KOPT-K1 (cell line): Measurements from ENCODE around the gene MAML1.
A peak's percentile ranks its signal among the peaks of the same experiment; 100 is the strongest.
"Not testable (repeated sequence)": the region's sequence is repeated elsewhere in the genome, so short reads cannot be mapped to it uniquely, and the experiment has no call there.

Experiments used
- H3K27ac ChIP-seq: fragments of 200-600 bp; sonication (generic); 2 replicates; pipeline ENCODE4 v1.5.1; 2016; ENCODE audit warnings: antibody characterized with exemption, mild to moderate bottlenecking, low read depth, low read length; ENCODE audit not compliant: poor library complexity, severe bottlenecking
- H3K36me3 ChIP-seq: fragments of 200-600 bp; sonication (generic); 2 replicates; pipeline ENCODE4 v1.5.1; 2017; ENCODE audit warnings: antibody characterized with exemption, mild to moderate bottlenecking, low read length, moderate library complexity; ENCODE audit not compliant: insufficient read depth
- H3K9me3 ChIP-seq: fragments of 200-600 bp; sonication (generic); 2 replicates; pipeline ENCODE4 v1.5.1; 2017; ENCODE audit warnings: antibody characterized with exemption, low read length, mild to moderate bottlenecking; ENCODE audit not compliant: insufficient read depth, poor library complexity, severe bottlenecking

The MAML1 gene

DNA sequence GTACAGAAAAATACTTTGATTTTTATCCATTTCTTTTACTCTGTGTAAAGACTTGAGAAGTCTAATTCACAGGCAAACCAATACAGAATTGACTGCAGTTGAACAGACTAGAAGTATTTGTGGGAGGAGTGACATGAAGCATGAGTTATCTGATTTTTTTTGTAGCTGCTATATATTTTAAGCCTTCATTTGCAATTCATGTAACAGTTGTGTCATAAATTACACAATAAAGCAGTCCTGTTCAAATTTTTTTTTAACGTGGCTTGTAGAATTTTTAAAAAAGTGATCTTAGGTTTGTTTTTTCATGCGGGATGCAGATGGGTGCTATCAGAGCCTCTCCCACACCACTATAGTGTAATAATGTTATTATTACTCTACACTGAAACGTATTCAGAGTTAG lies 2.9 kb upstream of the MAML1 start:
- Histone ChIP-seq H3K36me3 (peaks cover 65% of the 10 kb centered on the region), H3K27ac (no peak overlapping the region), H3K9me3 (no peaks in the 10 kb centered on the region)

- Histone ChIP-seq H3K9me3 (no peaks in the 10 kb centered on the region), H3K36me3 (peaks cover 59% of the 10 kb centered on the region), H3K27ac (no peak overlapping the region)
These were observed 2.3 kb upstream of the MAML1 start for GRCh38 chr5:179730356-179730755.

GRCh38 chr5:179730852-179731251 lies 1.8 kb upstream of the MAML1 start:
- Histone ChIP-seq H3K9me3 (no peaks in the 10 kb centered on the region), H3K36me3 (peaks cover 56% of the 10 kb centered on the region), H3K27ac (no peak overlapping the region)

DNA sequence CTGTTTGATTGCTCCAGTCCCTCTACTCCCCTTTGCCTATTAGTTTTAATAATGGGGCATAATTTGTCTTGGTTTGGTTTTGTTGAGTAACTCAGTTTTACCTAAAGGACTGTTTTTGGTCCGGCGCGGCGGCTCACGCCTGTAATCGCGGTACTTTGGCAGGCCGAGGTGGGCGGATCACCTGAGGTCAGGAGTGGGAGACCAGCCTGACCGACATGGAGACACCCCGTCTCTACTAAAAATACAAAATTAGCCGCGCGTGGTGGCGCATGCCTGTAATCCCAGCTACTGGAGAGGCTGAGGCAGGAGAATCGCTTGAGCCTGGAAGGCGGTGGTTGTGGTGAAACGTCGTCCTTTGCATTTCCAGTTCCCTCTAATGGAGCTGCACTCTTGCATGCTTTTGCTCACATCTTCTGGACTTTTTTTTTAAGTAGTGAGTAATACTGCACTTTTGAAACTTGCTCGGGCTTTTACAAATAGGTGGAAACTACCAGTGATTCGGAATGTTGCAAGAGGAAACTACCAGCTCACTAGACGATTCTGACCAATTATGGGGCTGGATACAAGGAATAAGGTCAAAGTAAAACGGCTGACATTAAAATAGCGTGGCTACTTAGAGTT lies 721 bp upstream of the MAML1 start:
- Histone ChIP-seq H3K9me3 (no peaks in the 10 kb centered on the region), H3K27ac (peak overlapping the region; percentile 85), H3K36me3 (peaks cover 53% of the 10 kb centered on the region)

- H3K36me3 ChIP-seq: peaks cover 52% of the 10 kb centered on the region
- peak overlapping the region; percentile 85 for H3K27ac ChIP-seq
- no peaks in the 10 kb centered on the region for H3K9me3 ChIP-seq
These were observed 523 bp downstream of the MAML1 start for GRCh38 chr5:179732918-179733771.

- Histone ChIP-seq H3K36me3 (peaks cover 52% of the 10 kb centered on the region), H3K27ac (peak overlapping the region; percentile 85), H3K9me3 (no peaks in the 10 kb centered on the region)
These were observed 1.1 kb downstream of the MAML1 start for GRCh38 chr5:179733772-179734126.

GRCh38 chr5:179734536-179735164 lies 2.0 kb downstream of the MAML1 start:
- H3K9me3 ChIP-seq: no peaks in the 10 kb centered on the region
- H3K36me3 ChIP-seq: peaks cover 52% of the 10 kb centered on the region
- H3K27ac ChIP-seq: no peak overlapping the region

DNA sequence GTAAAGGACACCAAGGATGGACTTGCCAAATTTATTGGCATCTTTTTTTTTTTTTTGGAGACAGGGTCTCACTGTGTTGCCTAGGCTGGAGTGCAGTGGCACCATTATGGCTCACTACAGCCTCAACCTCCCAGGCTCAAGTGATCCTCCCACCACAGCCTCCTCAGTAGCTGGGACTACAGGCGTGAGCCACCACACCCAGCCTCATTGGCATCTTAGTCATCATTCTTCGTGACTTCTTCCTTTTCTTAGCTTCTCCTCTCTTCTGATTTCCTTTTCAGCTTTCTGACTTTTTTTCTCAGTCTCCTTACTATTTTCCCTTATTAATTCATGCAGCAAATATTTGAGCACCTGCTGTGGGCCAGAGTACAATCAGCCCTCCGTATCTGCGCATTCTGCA lies 6.1 kb downstream of the MAML1 start:
- H3K9me3 ChIP-seq: no peaks in the 10 kb centered on the region
- H3K36me3 ChIP-seq: peaks cover 50% of the 10 kb centered on the region
- no peak overlapping the region for H3K27ac ChIP-seq

GRCh38 chr5:179744106-179744505 lies 11.5 kb downstream of the MAML1 start:
- H3K9me3 ChIP-seq, H3K27ac ChIP-seq: not testable (repeated sequence)
- peaks cover 35% of the 10 kb centered on the region for H3K36me3 ChIP-seq

- Histone ChIP-seq H3K9me3 (no peaks in the 10 kb centered on the region), H3K27ac (no peak overlapping the region), H3K36me3 (peaks cover 41% of the 10 kb centered on the region)
These were observed 14.2 kb downstream of the MAML1 start for GRCh38 chr5:179746872-179747271.

GRCh38 chr5:179747811-179748210 lies 15.2 kb downstream of the MAML1 start:
- H3K36me3 ChIP-seq: peaks cover 41% of the 10 kb centered on the region
- H3K27ac ChIP-seq: no peak overlapping the region

DNA sequence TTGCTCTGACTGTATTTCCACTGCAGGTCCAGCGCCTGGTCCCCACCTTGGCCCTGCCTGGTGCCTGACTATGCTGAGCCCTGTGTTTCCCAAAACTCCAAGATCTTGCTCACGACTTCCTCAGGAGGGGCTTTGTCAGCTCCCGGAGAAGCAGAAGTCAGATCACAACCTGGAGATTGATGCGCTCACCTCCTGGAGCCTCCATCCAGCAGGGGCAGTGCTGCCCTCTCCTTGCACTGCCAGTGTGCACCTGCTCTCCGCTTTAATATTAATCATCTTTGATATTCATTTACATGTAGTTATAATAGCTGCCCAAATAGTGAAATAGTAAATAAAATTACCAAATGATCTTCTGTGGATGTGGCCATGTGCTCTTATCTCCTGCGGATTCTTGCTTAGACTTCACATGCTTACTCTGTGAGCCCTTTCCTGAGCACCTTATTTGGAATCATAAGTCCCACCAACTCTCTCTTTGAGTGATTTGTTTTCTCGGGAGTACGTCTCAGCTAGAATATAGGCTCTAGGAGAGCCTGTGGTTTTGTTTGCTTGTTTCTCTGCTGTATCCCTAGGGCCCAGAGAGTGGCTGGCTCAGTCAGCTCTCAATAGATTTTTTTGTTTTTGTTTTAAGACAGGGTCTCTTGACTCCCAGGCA lies 17.4 kb downstream of the MAML1 start:
- Histone ChIP-seq H3K9me3 (no peaks in the 10 kb centered on the region), H3K36me3 (peaks cover 41% of the 10 kb centered on the region), H3K27ac (no peak overlapping the region)

More at GRCh38 chr5:179747811-179748210, 15.2 kb downstream of the MAML1 start:
- H3K9me3 ChIP-seq: no peaks in the 10 kb centered on the region

GRCh38 chr5:179753971-179754370 lies 21.3 kb downstream of the MAML1 start:
- Histone ChIP-seq H3K36me3 (peaks cover 26% of the 10 kb centered on the region), H3K27ac (no peak overlapping the region), H3K9me3 (no peaks in the 10 kb centered on the region)

DNA sequence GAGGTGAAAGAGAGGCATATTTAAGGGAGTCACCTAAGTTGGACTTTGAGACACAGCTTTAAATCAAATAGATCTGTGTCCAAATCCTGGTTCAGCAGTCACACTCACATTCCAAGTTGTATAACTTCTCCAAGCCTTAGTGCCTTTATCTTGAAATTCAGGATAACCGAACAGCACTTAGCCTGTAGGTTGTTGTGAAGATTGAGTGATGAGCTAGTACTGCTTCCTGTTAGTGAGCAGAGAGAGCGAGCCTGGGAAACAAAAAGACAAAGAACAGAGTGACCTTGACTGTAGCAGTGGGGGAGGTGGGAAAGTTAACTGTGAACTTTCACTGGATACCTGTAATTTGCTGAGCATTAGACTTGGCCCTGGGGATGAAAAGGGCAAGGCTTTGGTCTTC lies 22.4 kb downstream of the MAML1 start:
- H3K36me3 ChIP-seq: peaks cover 16% of the 10 kb centered on the region
- peak overlapping the region; percentile 2 for H3K27ac ChIP-seq
- no peaks in the 10 kb centered on the region for H3K9me3 ChIP-seq

- Histone ChIP-seq H3K36me3 (no peaks in the 10 kb centered on the region; the same call in 1 of the 2 replicates), H3K9me3 (no peaks in the 10 kb centered on the region), H3K27ac (no peak overlapping the region)
These were observed 26.3 kb downstream of the MAML1 start for GRCh38 chr5:179758955-179759354.
